CD4-positive, alpha-beta T cell (primary cell): ENCODE measurements around the gene GPS1. TPM values are rescaled to one million over a fixed set of nuclear protein-coding genes. Genes with fewer than 3 reads are reported as not detected.

Source experiments
- ATAC-seq: fragments of 200-7000 bp; cut with Tn5 transposase; one replicate; pipeline ENCODE4 v1.10.0; 2022; ENCODE audit warnings: mild to moderate bottlenecking; ENCODE audit not compliant: poor library complexity
- CTCF ChIA-PET: fragments of 350-600 bp; sonication (Branson Sonifier 250); formaldehyde crosslinking; loops from one replicate; lab custom pipeline; 2021; ENCODE audit warnings: antibody characterized with exemption, inconsistent platforms; lab: Charles Lee
- POLR2A ChIA-PET: fragments of 350-600 bp; sonication (Branson Sonifier 250); formaldehyde crosslinking; loops from one replicate; lab custom pipeline; 2021; ENCODE audit warnings: antibody characterized with exemption, inconsistent platforms; lab: Charles Lee
- DNase-seq, 14 experiments: peaks; one replicate each; pipeline ENCODE4 v3.0.0-alpha.2; 2013 to 2020; ENCODE audit warnings: mixed read lengths in 2 of 14
- H3K27ac ChIP-seq, 2 donors: one replicate each; pipeline versions ENCODE4 v1.5.1 to v1.7.0; 2013; ENCODE audit warnings: low read length in 2 of 2, low read depth in 1 of 2, mild to moderate bottlenecking in 1 of 2
- H3K27me3 ChIP-seq, 2 experiments: 1 replicate in 1 of 2; 2 replicates in 1 of 2; pipeline versions ENCODE4 v1.6.1 to v1.7.0; 2013; ENCODE audit warnings: low read length in 2 of 2, control low read depth in 1 of 2, mild to moderate bottlenecking in 1 of 2, moderate library complexity in 1 of 2; ENCODE audit not compliant: insufficient read depth in 2 of 2, control insufficient read depth in 1 of 2
- H3K36me3 ChIP-seq: one replicate; pipeline ENCODE4 v1.6.1; 2013; ENCODE audit warnings: low read length, control low read depth; ENCODE audit not compliant: insufficient read depth
- H3K4me1 ChIP-seq: one replicate; pipeline ENCODE4 v1.6.1; 2013; ENCODE audit warnings: low read length, control low read depth; ENCODE audit not compliant: insufficient read depth
- H3K4me3 ChIP-seq: one replicate; pipeline ENCODE4 v1.5.1; 2013; ENCODE audit warnings: mild to moderate bottlenecking, low read length, moderate library complexity
- H3K9me3 ChIP-seq, 2 experiments: 1 replicate in 1 of 2; 2 replicates in 1 of 2; pipeline versions ENCODE4 v1.6.1 to v1.7.0; 2013; ENCODE audit warnings: low read length in 2 of 2, mild to moderate bottlenecking in 2 of 2, control low read depth in 1 of 2, moderate library complexity in 1 of 2; ENCODE audit not compliant: control insufficient read depth in 1 of 2, insufficient read depth in 1 of 2
- H3K27ac Mint-ChIP-seq: one replicate; pipeline ENCODE4 v1.8.0; 2020; ENCODE audit warnings: mixed read lengths
- H3K27me3 Mint-ChIP-seq: one replicate; pipeline ENCODE4 v1.8.0; 2021; ENCODE audit warnings: mixed read lengths
- H3K36me3 Mint-ChIP-seq: one replicate; pipeline ENCODE4 v1.8.0; 2021; ENCODE audit warnings: low read depth, mixed read lengths
- H3K4me1 Mint-ChIP-seq: one replicate; pipeline ENCODE4 v1.8.0; 2021; ENCODE audit warnings: low read depth, mixed read lengths
- H3K4me3 Mint-ChIP-seq: one replicate; pipeline ENCODE4 v1.8.0; 2020; ENCODE audit warnings: mild to moderate bottlenecking, mixed read lengths
- H3K9me3 Mint-ChIP-seq: one replicate; pipeline ENCODE4 v1.8.0; 2020; ENCODE audit warnings: mixed read lengths
- CTCF ChIP-seq: fragments of 200-600 bp; IDR thresholded peaks from one replicate; pipeline ENCODE4 v1.8.0; 2022; ENCODE audit warnings: antibody characterized with exemption, mild to moderate bottlenecking
- intact Hi-C, 2 experiments: fragments of 100-400 bp; cut with DNase I in 1 of 2; cut with micrococcal nuclease in 1 of 2; formaldehyde crosslinking; loops; one replicate each; pipeline versions ENCODE4 v1.15.1 to v1.9.0; 2023 to 2025; cut with DNase I, micrococcal nuclease
- total RNA-seq, 174 experiments: library from RNA in 2 of 174; stranded (reverse) in 2 of 174; gene quantifications; one replicate each; pipeline ENCODE4 v1.2.3 and lab custom pipeline; 2021 to 2026

GPS1 gene
- total RNA-seq, 2 experiments from 2014 or later = 64.6 to 69.3 TPM

GRCh38 chr17:82092094-82092586, 40.4 kb downstream of the GPS1 start:
- intact Hi-C loops = loop anchor here in 1 of 2 experiments (10.0 kb wide), 1 partner anchor 1987 kb away; the partner anchor contains the start of gene GAA
- H3K27ac Mint-ChIP-seq = no peak overlapping the region
- POLR2A ChIA-PET = no interaction called here

GRCh38 chr17:82092628-82092994, 40.9 kb downstream of the GPS1 start:
- Histone ChIP-seq H3K27me3 (no peaks in the 10 kb centered on the region), H3K4me3 (no peak overlapping the region), H3K4me1 (peaks cover 17% of the 10 kb centered on the region), H3K27ac (no peak overlapping the region), H3K9me3 (no peaks in the 10 kb centered on the region), H3K36me3 (peaks cover 78% of the 10 kb centered on the region)
- intact Hi-C loops = loop anchor here in 1 of 2 experiments (10.0 kb wide), 1 partner anchor 1988 kb away; the partner anchor contains the start of gene GAA
- DNase-seq (no peak), ATAC-seq (no peak)
- no peak overlapping the region for H3K27ac Mint-ChIP-seq
- no peaks in the 10 kb centered on the region for H3K27me3 Mint-ChIP-seq
- H3K4me1 Mint-ChIP-seq = peaks cover 3% of the 10 kb centered on the region
- no peaks in the 10 kb centered on the region for H3K9me3 Mint-ChIP-seq
- no peak for TF ChIP-seq CTCF
- ChIA-PET CTCF (no interaction called here), POLR2A (no interaction called here)
- no peak overlapping the region for H3K4me3 Mint-ChIP-seq
- peaks cover 20% of the 10 kb centered on the region for H3K36me3 Mint-ChIP-seq

More at GRCh38 chr17:82092094-82092586, 40.4 kb downstream of the GPS1 start:
- no peak for TF ChIP-seq CTCF
- Mint-ChIP-seq H3K4me1 (peaks cover 3% of the 10 kb centered on the region), H3K36me3 (peaks cover 20% of the 10 kb centered on the region), H3K27me3 (no peaks in the 10 kb centered on the region), H3K4me3 (no peak overlapping the region), H3K9me3 (no peaks in the 10 kb centered on the region)
- DNase-seq (peak in 2 of 14 experiments; percentile 6 to 26), ATAC-seq (no peak)
- H3K36me3 ChIP-seq = peaks cover 83% of the 10 kb centered on the region
- no peak overlapping the region for H3K27ac ChIP-seq
- peaks cover 16% of the 10 kb centered on the region for H3K4me1 ChIP-seq
- H3K9me3 ChIP-seq = no peaks in the 10 kb centered on the region
- no peaks in the 10 kb centered on the region for H3K27me3 ChIP-seq
- H3K4me3 ChIP-seq = no peak overlapping the region
- CTCF ChIA-PET = no interaction called here

- H3K27me3 Mint-ChIP-seq = no peaks in the 10 kb centered on the region
- peaks cover 20% of the 10 kb centered on the region for H3K36me3 Mint-ChIP-seq
- H3K4me3 Mint-ChIP-seq = no peak overlapping the region
- ChIA-PET POLR2A (no interaction called here), CTCF (no interaction called here)
- ATAC-seq = no peak
- intact Hi-C loops = loop anchor here in 1 of 2 experiments (10.0 kb wide), 1 partner anchor 1988 kb away; the partner anchor contains the start of gene GAA
- peaks cover 72% of the 10 kb centered on the region for H3K36me3 ChIP-seq
- no peaks in the 10 kb centered on the region for H3K9me3 Mint-ChIP-seq
- no peak overlapping the region for H3K27ac Mint-ChIP-seq
- no peak overlapping the region for H3K4me3 ChIP-seq
- peaks cover 3% of the 10 kb centered on the region for H3K4me1 Mint-ChIP-seq
- DNase-seq = peak in 1 of 14 experiments; percentile 28
- H3K27me3 ChIP-seq = no peaks in the 10 kb centered on the region
- H3K4me1 ChIP-seq = peaks cover 17% of the 10 kb centered on the region
- no peak overlapping the region for H3K27ac ChIP-seq
- no peak for TF ChIP-seq CTCF
- H3K9me3 ChIP-seq = no peaks in the 10 kb centered on the region
Measured at GRCh38 chr17:82092995-82093751, 41.5 kb downstream of the GPS1 start.
